OCI-LY7 (cell line): ENCODE results near the gene MAP2K5.

Source experiments
- CTCF ChIP-seq: fragments of 200-600 bp; sonication (generic); conservative IDR thresholded peaks from 2 replicates; pipeline ENCODE4 v1.5.1; 2014; ENCODE audit warnings: mild to moderate bottlenecking, antibody characterized with exemption, low read length, moderate library complexity, mixed read lengths
- EZH2phosphoT487 ChIP-seq: fragments of 200-600 bp; sonication (generic); IDR thresholded peaks from 2 replicates; pipeline ENCODE4 v1.6.1; 2018; ENCODE audit warnings: low read depth, borderline replicate concordance, mild to moderate bottlenecking, mixed run types, antibody characterized with exemption, low read length, moderate library complexity, mixed read lengths

- TF ChIP-seq CTCF (no peak), EZH2phosphoT487 (no peak)
Measured at GRCh38 chr15:67564968-67565345, 22.5 kb downstream of the MAP2K5 start.
